Vagina (tissue), 2 donors: ENCODE data around the gene HCN4. TPM values are rescaled to one million over a fixed set of nuclear protein-coding genes. Genes with fewer than 3 reads are reported as not detected.

Experiments
- DNase-seq, 2 donors: peaks; one replicate each; pipeline ENCODE4 v3.0.0-alpha.2; 2017; ENCODE audit errors: extremely low spot score in 2 of 2
- H3K27ac ChIP-seq: fragments of 200-600 bp; sonication (generic); one replicate; pipeline ENCODE4 v1.5.1; 2019
- H3K27me3 ChIP-seq: fragments of 200-600 bp; sonication (generic); one replicate; pipeline ENCODE4 v1.5.1; 2019
- H3K36me3 ChIP-seq, 2 donors: fragments of 200-600 bp; sonication (generic); one replicate each; pipeline ENCODE4 v1.5.1; 2017 to 2019
- H3K4me1 ChIP-seq: fragments of 200-600 bp; sonication (generic); one replicate; pipeline ENCODE4 v1.5.1; 2019
- H3K4me3 ChIP-seq, 2 donors: fragments of 200-600 bp; sonication (generic); 1 replicate in 1 of 2; 2 replicates in 1 of 2; pipeline ENCODE4 v1.5.1; 2016 to 2019
- H3K9me3 ChIP-seq: fragments of 200-600 bp; sonication (generic); one replicate; pipeline ENCODE4 v1.5.1; 2019
- POLR2A ChIP-seq, 2 donors: fragments of 450-650 bp; IDR thresholded peaks; one replicate each; pipeline ENCODE4 v1.6.1; 2017; ENCODE audit warnings: antibody characterized with exemption in 2 of 2, mild to moderate bottlenecking in 2 of 2, moderate library complexity in 2 of 2
- POLR2AphosphoS5 ChIP-seq, 2 donors: sonication (generic); formaldehyde crosslinking; IDR thresholded peaks; one replicate each; pipeline ENCODE4 v1.9.0; 2017; ENCODE audit warnings: antibody characterized with exemption in 2 of 2, mild to moderate bottlenecking in 2 of 2, low read depth in 1 of 2; ENCODE audit not compliant: insufficient read depth in 1 of 2
- intact Hi-C: fragments of 100-400 bp; cut with DNase I; formaldehyde crosslinking; loops from one replicate; pipeline ENCODE4 v1.15.1; 2023
- total RNA-seq: library from RNA; depleted of rRNA; stranded (reverse); fragments of >200 nt; gene quantifications from one replicate; pipeline ENCODE4 v1.2.3, GENCODE V29; 2016
- TF ChIP-seq, protein P1 (sequence below), 3 experiments: fragments of 450-650 bp in 2 of 3; fragments of 200-600 bp in 1 of 3; sonication (generic) in 1 of 3; IDR thresholded peaks; one replicate each; pipeline ENCODE4 v1.5.1; 2017 to 2019; ENCODE audit warnings: antibody characterized with exemption in 3 of 3, mild to moderate bottlenecking in 2 of 3, moderate library complexity in 2 of 3

Gene HCN4
- total RNA-seq, 1 donor from 2014 or later, result 0.25 TPM

DNA sequence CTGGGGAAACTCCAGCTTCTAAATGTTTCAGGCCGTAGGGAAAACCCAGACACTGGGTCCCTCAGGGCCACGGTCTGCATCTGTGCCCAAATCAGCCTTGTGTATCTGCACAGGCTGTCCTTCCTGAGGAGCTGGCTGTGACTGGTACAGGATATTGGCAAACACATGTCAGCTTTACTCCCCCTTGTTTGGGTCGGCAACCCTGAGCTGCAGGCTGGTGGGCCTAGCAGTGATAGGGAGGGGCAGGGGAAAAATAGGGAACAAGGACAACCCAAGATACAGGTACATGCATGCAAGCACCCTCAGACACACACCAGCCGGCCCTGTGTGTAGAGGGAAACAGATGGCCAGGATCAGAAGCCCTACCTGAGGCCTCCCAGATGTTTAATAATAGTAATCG lies 28.7 kb upstream of the HCN4 start:
- no peak overlapping the region for H3K27ac ChIP-seq
- H3K9me3 ChIP-seq, result no peaks in the 10 kb centered on the region
- H3K4me3 ChIP-seq, result no peak overlapping the region
- no peaks in the 10 kb centered on the region for H3K4me1 ChIP-seq
- intact Hi-C loops, result no loop called here
- H3K27me3 ChIP-seq, result no peaks in the 10 kb centered on the region
- TF ChIP-seq POLR2A (IDR thresholded peaks at IDR 0.05) (no peak), POLR2AphosphoS5 (IDR thresholded peaks at IDR 0.05; ENCODE audit: insufficient read depth in 1 of 2, low read depth in 1 of 2) (no peak)
- TF ChIP-seq, protein P1, sequence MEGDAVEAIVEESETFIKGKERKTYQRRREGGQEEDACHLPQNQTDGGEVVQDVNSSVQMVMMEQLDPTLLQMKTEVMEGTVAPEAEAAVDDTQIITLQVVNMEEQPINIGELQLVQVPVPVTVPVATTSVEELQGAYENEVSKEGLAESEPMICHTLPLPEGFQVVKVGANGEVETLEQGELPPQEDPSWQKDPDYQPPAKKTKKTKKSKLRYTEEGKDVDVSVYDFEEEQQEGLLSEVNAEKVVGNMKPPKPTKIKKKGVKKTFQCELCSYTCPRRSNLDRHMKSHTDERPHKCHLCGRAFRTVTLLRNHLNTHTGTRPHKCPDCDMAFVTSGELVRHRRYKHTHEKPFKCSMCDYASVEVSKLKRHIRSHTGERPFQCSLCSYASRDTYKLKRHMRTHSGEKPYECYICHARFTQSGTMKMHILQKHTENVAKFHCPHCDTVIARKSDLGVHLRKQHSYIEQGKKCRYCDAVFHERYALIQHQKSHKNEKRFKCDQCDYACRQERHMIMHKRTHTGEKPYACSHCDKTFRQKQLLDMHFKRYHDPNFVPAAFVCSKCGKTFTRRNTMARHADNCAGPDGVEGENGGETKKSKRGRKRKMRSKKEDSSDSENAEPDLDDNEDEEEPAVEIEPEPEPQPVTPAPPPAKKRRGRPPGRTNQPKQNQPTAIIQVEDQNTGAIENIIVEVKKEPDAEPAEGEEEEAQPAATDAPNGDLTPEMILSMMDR (IDR thresholded peaks at IDR 0.05), result no peak
- no peak for DNase-seq
- H3K36me3 ChIP-seq, result no peaks in the 10 kb centered on the region

DNA sequence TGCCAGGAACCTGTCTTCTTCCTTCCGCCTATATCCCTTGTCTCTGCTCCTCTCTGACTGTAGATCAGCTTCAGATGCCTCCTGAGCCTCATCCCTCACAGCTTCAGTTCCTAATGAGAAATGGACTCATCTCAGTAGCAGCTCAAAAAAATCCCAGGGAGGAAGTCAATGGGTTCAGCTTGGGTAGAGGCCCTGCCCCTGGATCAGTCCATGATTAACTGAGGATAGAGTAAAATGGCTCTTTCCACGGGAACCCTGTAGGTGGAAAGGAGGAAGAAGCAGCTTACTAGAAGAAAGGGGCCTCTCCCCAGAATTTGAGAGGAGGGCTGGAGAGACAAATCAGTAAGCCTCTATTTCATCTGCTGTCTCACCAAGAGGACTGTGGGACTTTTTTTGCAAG lies 26.9 kb upstream of the HCN4 start:
- H3K4me3 ChIP-seq, result no peak overlapping the region
- H3K27ac ChIP-seq, result no peak overlapping the region
- H3K4me1 ChIP-seq, result no peaks in the 10 kb centered on the region
- TF ChIP-seq POLR2AphosphoS5 (IDR thresholded peaks at IDR 0.05; ENCODE audit: insufficient read depth in 1 of 2, low read depth in 1 of 2) (no peak), POLR2A (IDR thresholded peaks at IDR 0.05) (no peak)
- TF ChIP-seq, protein P1 (IDR thresholded peaks at IDR 0.05), result no peak
- intact Hi-C loops, result no loop called here
- H3K36me3 ChIP-seq, result no peaks in the 10 kb centered on the region
- no peak for DNase-seq
- no peaks in the 10 kb centered on the region for H3K27me3 ChIP-seq
- H3K9me3 ChIP-seq, result no peaks in the 10 kb centered on the region

DNA sequence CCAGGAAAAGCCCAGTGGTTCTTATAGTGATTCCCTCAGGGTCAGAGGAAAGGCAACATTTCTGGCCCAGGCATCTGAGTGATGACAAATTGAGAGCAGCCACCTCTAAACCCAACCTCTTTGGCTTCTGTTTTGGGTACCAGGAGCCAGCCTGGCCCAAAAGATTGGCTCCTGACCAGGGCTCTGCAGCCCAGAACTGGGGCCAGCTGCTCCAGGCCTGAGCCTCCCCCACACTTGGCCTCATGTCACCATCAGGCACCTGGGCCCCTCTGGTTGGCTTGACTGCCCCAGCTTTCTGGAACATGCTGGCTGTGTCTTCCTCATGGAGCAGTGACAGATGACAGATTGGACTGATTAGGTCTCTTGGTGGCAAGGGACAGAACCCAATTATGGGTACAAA lies 26.0 kb upstream of the HCN4 start:
- Histone ChIP-seq H3K27me3 (no peaks in the 10 kb centered on the region), H3K36me3 (no peaks in the 10 kb centered on the region), H3K4me1 (no peaks in the 10 kb centered on the region), H3K9me3 (no peaks in the 10 kb centered on the region), H3K27ac (no peak overlapping the region), H3K4me3 (no peak overlapping the region)
- DNase-seq, result no peak
- TF ChIP-seq, protein P1 (IDR thresholded peaks at IDR 0.05), result no peak
- TF ChIP-seq POLR2AphosphoS5 (IDR thresholded peaks at IDR 0.05; ENCODE audit: insufficient read depth in 1 of 2, low read depth in 1 of 2) (no peak), POLR2A (IDR thresholded peaks at IDR 0.05) (no peak)
- intact Hi-C loops, result no loop called here

DNA sequence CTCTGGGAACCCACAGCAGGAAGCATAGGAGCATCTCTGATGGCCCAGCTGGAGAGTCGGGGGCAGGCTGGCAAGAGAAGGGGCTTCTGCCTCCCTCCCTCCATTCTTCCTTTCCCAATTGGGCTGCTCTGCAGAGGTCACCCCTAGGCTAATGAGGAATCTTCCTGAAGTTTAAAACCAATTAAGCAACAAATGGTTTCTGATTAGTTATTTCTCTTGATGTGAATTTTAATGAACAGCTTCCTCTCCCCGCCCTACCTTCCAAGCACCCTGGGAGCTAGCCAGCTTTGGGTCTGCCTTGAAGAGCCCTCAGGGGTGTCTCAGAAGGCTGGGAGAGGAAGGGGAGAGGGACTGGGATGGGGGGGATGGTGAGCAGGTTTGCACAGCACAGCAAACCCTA lies 24.6 kb upstream of the HCN4 start:
- no peaks in the 10 kb centered on the region for H3K4me1 ChIP-seq
- no peaks in the 10 kb centered on the region for H3K36me3 ChIP-seq
- H3K9me3 ChIP-seq, result no peaks in the 10 kb centered on the region
- H3K27me3 ChIP-seq, result no peaks in the 10 kb centered on the region
- DNase-seq, result no peak
- H3K27ac ChIP-seq, result no peak overlapping the region
- no peak for TF ChIP-seq POLR2AphosphoS5 (IDR thresholded peaks at IDR 0.05; ENCODE audit: insufficient read depth in 1 of 2, low read depth in 1 of 2)
- intact Hi-C loops, result no loop called here
- no peak overlapping the region for H3K4me3 ChIP-seq

DNA sequence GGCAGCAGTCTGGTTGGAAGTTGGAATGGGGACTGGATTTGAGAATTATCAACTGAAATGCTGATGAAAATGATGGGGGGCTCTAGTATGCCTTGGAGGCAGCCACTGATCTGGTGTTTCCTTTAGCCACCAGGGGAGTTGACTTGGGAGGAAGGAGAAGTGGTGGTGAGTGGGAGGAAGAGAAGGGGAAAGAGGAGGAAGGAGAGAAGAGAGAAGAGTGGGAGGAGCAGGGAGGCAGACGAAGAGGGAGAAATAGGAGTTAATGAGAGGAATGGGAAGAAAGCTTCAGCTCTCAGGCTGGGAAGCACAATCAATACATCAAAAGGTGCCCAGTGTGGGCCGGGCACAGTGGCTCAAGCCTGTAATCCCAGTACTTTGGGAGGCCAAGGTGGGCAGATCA lies 23.3 kb upstream of the HCN4 start:
- Histone ChIP-seq H3K27ac (no peak overlapping the region), H3K36me3 (no peaks in the 10 kb centered on the region), H3K4me1 (no peaks in the 10 kb centered on the region), H3K4me3 (no peak overlapping the region), H3K27me3 (no peaks in the 10 kb centered on the region), H3K9me3 (no peaks in the 10 kb centered on the region)
- TF ChIP-seq, protein P1 (IDR thresholded peaks at IDR 0.05), result no peak
- TF ChIP-seq POLR2A (IDR thresholded peaks at IDR 0.05), result no peak
- no peak for TF ChIP-seq POLR2AphosphoS5 (IDR thresholded peaks at IDR 0.05; ENCODE audit: insufficient read depth in 1 of 2, low read depth in 1 of 2)
- intact Hi-C loops, result no loop called here
- no peak for DNase-seq
